GM21737 (cell line): ENCODE results near the gene SEC24D.

Experiments
- ATAC-seq: cut with Tn5 transposase; IDR thresholded peaks from one replicate; pipeline ENCODE4 v1.9.1; 2021; ENCODE audit warnings: mild to moderate bottlenecking, moderate library complexity; ENCODE audit not compliant: unreplicated experiment

SEC24D gene

DNA sequence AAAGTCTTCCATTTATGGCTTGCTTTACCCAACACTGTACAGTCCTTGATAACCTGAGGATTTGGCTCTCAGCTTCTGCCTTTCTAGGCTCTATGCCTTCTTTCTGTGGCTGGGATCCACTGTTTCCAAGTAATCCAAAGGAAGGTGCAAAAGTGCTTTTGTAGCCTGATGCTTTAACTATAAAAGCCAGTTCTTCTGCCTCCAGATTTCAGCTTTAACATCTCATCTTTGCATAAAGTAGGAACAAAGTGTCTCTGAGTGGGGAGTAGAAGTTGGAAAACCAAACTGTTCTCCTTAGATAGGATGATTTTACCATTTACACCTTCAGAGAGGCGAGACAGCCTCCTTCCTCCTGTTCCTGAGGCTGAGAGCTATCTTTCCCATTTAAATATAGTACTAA lies 11.1 kb upstream of the SEC24D start:
- ATAC-seq: no peak

DNA sequence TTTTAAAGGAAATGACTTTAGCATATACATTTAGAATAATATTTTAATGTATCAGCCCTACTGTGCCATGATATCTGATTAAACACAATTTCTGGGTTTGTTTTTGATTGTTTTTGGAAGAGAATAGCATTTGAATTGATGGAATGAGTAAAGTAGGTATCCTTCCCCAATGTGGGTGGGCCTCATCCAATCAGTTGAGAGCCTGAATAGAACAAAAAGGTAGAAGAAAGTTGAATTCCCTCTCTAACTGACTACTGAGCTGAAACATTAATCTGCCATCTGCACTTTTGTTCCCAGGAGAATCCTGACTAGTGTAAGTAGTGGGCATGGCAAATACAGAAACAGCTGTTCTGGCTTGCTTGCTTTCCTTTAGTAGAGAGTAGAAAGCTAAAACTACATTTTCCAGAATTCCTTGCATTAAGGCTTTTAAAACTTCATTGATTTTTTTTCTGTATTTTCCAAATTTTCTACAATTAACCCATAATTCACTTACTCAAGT lies 9.7 kb upstream of the SEC24D start:
- no peak for ATAC-seq

DNA sequence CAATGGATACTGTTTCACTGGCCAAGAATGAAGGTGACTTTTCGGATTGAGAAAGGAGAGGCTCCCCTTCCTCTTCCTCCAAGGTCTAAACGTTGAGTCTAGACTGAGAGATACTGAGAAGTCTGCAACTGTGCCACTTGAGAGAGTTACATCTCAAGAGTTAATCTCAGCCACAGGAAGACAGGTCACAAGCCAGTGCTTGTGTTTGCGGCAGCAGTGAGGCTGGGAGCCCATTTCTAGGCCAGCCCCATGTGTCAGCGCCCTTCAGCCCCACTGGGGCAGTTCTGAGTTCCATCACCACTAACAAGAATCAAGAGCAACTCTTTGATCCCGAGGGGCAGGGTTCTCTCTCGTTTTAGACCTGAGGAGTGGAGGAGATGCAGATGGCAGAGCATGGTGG lies 7.3 kb upstream of the SEC24D start:
- no peak for ATAC-seq

DNA sequence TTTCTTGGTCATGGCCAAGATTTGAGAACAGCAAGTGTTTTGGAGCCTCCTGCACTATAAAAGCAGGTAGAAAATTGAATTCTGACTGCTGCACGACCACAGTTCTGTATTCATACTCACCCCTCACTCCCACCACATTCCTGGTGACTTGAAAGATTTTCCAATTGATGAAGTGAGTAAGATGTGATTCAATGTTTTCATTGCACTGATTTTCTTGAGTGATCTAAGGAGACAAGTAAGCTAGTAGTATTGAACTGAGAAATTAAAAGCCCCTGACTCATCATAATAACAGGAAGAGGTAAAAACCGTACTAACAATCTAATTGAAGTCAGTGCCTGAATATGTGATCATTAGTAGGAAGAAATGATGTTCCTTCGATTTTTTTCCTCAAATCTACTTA lies 6.1 kb upstream of the SEC24D start:
- ATAC-seq: no peak

DNA sequence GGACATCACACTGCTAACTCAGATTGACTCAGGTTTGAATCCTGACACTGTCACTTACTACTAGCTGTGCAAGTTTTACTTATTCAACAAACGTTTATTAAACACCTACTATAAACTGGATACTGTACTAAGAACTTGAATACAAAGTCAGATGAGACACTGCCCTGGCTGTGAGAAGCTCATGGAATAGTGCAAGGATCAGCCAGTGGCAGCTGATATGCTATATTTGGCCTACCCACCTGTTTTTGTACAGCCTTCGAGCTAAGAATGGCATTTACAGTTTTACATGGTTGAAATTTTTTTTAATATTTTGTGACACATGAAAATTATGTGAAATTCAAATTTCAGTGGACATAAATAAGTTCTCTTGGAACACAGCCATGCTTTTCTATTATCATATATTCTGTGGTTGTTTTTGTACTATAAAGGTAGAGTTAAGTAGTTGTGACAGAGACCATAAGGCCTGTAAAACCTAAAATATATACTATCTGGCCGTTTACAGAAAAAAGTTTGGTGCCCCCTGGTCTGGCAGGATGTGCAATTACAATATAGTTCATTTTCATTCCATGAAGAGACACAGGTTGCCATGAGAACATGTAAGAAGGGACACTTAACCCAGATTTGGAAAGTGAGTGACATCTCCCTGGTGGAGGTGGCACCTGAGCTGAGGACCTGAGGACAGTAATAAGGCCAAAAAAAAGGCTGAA lies 3.4 kb upstream of the SEC24D start:
- ATAC-seq: no peak

DNA sequence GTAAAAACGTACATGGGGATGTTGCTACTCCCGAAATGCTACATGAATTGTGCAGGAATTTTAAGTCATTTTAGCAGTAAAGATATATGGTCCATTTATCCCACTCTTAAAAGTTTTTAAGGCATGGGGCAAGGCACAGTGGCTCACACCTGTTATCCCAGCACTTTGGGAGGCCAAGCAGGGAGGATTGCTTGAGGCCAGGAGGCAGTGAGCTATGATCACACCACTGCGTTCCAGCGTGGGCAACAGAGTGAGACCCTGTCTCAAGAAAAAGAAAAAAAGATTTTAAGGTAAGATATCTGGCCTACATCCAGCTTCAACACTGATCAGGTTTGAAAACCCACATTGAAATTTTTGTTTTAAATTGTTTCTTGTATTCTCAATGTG lies 1.2 kb upstream of the SEC24D start:
- ATAC-seq: no peak

DNA sequence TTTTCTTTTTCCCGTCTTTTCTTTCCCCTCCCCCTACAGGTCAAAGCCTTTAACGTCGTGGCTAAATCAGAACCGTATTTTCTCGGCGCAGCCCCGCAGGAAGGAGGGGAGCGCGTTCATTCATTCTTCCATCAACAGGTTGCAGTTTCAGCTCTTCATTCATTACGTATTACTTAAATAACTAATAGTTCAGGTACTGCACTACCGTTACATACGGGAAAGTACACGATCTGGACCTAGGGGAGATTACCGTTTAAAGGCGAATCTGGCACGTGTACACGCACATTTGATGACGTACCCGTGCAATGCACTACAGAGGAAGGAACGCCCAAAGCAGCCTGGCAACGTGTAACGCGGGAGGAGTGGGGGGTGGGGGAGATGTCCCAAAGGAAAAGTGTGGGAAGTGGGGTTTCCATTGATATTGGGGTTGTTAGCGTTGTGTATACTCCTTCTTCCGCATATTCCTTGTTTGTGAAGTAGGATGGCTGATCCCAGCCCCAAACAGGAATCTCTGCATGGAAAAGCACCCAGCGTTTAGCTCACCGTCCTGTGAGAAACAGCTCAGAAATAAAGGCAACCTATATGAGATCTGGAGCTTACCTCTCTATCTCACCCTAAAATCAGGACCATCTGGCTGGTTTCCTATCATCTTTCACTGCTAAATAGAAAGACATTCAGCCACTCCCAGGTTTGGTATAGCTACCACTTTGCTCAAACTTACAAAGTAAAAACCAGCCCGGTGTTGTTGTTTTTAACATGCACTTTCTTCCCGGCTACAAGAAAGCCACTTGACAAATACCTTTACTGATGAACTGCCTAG lies 585 bp upstream of the SEC24D start:
- ATAC-seq: peak; percentile 31

DNA sequence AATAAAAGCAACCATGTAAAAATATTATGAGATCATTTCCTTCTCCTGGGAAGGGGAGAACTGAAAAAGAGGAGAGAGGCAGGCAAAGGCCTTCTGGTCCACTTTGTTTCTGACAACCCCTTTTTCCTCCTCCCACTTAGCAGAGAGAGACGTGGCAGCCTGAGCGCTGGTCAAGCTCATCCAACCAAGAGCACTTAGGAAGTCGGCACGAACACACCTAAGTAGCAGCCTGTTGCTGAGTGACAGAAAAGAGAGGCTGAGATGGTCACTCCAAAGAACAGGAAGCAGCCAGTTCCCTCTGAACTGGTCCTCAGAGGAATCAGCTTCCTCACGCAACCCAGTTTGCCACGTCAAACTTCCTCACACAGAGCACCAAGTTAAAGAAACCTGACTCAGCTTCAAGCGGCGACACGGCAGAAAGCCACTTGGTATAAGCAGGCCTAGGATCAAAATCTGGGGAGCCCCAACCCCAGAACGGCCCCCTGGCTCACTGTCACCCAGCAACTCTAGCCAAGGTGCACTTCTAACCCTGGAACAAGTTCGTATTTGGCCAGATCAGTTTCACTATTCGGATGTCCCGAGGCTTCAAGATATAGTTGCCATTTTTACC lies 861 bp downstream of the SEC24D start:
- peak; percentile 74 for ATAC-seq

DNA sequence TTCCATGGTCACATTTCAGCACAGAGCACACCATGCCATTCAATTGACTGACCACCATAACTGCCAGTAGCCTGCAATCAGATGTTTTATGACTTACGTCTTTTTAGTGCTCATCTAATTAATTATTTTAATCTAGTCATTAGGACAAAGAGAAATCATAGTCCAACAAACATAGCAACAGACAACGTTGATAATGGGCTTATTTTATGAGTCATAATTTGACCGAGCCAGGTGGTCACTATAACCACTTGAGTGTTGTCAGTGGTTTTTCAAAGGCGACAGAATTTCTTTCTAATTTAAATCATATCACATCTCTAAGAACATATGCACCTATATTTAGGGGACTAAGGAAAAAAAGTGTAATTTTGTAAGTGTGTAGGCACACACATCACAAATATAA lies 1.9 kb downstream of the SEC24D start:
- no peak for ATAC-seq

DNA sequence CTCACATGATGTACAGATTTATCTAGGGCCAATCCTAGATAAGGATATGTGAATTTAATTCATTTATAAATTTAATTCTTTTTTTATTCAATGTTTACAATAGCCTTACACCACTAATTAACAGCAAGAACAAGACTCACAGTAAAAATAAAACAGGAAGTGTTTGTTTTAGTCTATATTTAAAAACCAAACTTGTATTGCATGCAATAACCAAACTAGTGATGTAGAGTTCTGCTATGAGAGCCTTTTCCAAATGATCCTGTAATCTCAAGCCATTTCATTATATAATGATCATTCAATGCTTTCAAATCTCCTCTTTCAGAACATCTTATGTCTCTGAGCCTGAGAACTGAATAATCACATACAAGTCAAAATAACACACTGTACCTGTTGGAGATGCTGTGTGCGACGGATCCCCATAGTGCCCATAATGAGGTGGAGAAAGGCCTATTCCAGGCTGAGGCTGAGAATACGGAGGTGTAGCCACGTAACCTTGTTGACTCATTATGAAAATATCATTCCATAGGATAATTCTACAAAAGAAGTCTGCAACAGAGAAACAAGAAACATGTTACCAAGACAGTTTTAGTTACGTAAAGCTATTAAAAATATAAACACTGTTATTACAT lies 2.6 kb downstream of the SEC24D start:
- no peak for ATAC-seq

DNA sequence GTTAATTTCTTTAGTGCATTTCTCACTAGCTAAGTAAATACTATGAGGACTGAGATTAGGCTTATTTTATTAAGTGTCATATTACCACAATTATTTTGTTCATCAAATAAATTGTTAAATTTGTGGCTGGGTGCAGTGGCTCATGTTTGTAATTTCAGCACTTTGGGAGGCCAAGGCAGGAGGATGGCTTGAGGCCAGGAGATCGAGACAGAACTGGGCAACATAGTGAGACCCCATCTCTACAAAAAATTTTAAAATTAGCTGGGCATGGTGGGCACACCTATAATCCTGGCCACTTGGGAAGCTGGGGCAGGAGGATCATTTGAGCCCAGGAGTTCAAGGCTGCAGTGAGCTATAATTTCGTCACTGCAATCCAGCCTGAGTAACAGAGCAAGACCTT lies 6.8 kb downstream of the SEC24D start:
- ATAC-seq: no peak

DNA sequence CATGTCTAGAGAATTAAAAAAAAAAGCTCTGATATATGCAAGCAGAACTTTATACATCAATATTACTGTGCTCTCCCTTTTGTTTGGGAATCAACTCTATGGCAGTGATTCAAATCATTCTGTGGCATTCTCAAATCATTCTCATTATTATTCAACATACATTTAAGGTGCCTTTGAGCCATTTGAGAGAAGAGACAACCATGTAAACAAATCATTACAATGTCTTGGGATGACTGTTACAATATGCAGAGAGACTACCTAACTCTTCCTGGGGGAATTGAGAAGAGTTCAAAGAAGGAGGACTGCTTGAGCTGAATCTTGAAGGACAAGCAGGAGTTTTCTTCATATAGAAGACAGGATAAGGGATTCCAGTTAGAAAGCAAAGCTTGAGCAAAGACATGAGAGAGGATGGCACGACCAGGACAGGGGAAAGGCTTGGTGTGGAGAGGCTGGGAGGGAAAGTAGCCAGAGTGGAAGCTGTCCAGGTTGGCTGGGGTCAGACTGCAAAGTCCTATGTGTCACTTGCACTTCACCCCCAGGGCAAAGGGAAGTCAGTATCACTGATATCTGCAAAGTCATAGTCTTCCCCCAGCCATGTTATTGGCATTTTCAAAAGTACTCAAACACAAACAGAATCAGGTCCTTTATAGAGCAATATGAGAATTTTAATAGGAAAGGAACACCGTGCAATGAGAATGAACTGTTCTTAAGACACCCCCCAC lies 9.0 kb downstream of the SEC24D start:
- no peak for ATAC-seq

DNA sequence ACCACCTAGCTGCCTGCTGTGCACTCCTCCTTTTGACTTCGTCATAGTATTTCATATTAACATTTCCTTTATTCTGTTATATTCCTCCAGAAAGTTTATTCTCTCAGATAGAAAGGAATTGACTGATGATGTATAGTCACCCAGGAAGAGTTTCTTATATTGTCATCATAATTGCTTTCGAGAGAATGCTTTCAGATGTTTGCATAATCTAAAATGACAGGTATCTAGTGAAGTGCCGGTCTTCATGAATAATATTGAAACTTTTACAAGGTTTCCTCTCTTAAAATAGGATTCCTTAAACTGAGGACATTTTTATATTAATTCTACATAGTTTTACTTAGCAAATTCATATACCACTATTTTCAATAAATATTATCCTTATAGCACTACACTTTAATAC lies 10.1 kb downstream of the SEC24D start:
- peak; percentile 51 for ATAC-seq

DNA sequence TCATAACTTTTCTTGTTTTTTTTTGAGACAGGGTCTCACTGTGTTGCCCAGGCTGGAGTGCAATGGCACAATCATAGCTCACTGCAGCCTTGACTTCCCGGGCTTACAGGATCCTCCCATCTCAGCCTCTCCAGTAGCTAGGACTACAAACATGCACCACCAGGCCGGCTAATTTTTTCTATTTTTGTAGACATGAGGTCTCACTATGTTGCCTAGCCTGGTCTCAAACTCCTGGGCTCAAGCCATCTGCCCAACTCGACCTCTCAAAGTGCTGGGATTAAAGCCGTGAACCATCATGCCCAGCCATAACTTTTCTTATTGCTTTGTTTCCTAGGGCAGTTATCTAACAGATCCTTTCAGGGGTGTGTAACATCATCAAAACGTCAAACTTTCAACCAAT lies 11.8 kb downstream of the SEC24D start:
- no peak for ATAC-seq

DNA sequence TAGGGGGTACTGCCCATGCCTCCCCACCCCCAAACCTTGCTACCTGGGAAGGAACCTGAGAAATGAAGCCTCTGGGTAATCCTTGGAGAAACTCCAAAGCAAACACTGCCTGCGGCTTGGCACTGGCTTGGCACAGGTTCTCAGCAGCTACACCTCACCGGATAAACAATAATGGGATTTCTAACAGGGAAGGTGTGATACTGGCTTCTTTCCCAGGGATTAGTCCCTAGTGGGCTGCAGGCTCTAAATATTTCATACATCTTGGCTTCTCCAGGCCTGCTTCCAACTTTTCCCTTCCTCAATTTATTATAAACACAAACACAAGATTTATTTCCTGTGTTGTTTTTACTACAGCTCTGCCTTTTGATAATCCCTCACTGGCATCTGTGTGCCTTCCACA lies 12.5 kb downstream of the SEC24D start:
- no peak for ATAC-seq

DNA sequence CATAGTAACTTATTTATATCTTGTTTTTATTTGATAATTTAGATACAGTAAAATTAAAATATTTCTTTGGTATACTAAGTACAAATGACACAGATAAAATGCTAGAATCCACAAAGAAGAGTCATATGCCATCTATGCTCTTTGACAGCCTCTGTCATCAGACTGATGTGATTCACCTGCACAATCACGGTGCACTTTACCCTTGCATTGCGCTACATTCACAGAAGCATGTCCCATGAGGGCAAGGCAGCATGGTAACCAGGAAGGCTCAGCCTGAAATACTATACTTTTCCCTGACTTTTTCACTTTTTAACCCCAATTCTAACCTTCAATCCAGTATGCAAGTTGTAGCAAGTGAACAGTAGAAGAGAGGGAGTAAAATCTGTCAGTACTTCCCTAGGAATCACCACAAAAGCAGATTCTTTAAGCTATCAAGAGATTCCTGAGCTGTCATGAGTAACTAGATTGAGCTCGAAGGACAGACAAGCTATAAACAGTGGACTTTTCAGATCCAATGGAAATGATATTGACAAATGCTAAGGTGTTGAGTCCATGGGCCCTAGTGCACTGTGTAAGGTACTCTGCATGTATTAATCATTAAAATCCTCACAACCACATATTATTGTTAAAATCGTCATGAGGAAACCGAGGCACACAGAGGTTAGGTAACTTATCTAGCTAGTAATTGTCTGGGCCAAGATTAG lies 14.2 kb downstream of the SEC24D start:
- no peak for ATAC-seq

DNA sequence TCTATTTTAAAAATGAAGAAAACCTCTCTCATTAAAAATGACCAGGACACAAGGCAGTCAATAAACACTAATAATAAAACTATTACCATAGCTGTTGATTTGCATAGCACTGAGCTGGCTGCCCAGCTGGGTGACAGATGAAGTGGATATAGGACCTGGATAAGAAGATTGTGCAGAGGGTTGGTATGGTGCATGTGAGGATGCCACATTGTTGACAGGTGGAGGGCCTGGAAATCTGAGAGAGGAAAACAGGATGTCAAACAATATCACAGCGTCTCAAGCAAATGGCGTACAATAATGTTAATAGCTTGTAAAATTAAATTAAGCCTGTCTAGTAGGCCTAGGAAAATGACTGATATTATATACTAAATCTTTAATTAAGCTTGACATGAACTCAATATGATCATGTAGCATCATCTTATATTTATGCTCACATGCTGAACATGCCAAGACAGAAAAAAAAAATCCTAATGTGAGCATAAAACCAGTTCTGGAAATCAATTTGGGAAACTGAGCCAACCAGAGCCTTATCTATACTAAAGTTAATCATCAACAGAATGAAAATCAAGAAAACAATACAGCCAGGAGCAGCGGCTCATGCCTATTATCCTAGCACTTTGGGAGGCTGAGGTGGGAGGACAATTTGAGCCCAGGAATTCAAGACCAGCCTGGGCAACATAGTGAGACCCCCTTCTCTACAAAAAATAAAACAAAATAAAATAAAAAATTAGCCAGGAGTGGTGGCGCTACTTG lies 18.6 kb downstream of the SEC24D start:
- ATAC-seq: no peak

DNA sequence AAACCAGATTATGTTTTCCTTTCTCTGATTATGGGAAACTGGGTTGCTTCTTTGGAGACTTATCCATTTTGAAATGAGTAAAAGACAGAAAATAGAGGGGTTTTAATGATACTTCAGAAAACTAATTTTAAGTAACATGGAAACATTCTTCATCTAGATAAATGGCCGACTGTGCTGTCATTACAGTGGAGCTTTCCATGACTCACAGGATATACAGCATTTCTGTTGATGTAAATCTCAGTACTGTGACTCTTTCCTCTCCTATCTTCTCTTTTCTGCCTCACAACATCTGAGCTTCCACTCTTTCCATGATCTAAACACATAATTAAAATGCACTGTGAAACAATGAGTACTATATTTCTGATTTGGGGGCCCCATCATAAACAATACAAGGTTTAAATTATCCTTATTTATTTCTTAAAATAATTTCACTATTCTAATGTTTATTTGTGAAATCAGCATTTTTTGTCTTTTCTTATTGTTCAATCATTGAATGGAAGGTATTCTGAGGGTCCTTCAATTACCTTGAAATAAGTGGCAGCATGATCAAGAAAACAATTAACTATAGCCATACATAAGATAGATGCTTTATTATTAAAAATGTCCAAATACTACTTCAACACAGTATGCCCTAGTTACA lies 19.3 kb downstream of the SEC24D start:
- no peak for ATAC-seq

DNA sequence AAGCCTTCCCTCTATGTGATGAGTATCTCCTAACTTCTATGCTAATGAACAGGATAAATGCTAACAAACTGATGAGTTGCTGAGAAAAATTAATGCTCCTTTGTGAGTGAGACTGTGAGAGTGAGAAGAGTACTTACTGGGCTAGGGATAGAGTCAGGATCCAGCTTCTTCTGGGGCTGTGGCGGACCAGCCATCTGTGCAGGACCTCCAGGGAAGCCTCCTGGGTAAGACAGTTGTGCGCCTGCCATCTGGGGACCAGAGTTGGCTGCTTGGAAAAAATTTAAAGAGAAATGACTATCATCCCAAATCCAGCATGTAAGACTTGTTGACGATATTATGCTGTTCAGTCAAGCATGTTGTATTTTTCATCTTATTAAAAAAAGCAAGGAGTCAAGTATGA lies 21.0 kb downstream of the SEC24D start:
- no peak for ATAC-seq
